ENCODE data around the gene XRCC4.
"Not testable (repeated sequence)": the region's sequence is repeated elsewhere in the genome, so short reads cannot be mapped to it uniquely, and the experiment has no call there.

Gene XRCC4

DNA sequence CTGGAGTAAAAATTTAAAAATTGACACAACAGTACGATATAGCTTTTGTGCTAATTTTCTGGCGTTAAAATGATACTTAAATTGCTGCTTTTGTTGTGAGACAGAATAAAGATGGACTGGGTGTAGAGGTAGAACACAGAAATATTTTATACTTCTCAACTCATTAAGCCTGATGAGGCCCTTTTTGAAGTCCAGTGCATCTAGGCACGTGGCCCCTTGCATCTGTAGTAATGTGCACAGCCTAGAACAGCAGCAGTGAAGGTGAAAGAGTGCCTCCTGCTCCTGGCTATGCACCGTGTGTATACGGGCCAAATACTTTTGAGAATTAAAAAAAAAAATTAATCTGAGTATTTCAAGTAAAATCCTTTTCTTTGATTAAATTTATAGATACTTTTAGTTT is 115.6 kb downstream of the XRCC4 start:
- no peak for DNase-seq

DNA sequence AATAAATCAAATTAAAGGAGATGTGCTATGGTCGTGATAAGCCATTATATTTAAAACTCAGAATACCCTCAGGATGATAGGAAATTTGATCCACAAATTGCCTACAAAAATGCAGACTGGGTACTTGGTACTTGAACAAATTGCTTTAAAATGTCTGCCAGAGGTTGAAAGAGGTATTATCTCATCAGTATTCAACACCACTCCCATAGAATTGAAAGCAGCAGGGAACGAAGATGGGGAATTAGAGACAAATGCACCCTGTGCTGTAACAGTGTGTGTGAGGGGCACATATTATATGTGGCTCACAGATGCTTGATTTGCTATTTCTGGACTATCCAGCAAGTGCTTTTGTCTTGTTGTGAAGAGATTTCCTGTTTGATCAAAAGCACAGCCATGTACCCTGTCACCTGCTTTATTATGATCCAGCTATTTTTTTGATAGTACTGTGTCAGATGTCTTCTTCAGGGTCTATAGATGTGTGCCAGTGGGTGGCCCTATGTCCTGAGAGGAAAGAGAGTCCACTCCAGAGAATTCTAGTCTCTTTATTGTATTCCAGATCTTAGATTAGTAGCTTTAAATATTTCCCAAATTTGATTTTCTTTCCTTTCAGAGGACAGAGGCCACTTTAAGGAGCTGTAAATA is 120.1 kb downstream of the XRCC4 start:
- no peak for DNase-seq

DNA sequence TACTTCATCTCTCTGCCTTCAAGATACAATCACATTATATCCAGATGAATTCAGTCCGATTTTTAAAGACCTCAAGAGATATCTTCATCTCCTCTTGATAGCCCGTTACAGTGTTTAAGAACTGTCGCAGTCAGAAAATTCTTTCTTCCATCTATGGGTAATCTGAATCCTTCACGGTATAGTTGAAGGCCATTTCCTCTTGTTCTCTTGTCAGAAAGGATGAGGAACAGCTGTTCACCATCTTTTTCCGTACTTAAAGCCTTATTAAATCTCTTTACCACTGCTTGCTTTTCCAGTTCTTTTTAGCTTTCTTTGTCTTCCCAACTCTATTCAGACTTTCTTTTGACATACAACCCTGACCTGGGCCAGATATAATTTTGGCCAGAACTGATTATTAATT is 121.8 kb downstream of the XRCC4 start:
- DNase-seq, result no peak

DNA sequence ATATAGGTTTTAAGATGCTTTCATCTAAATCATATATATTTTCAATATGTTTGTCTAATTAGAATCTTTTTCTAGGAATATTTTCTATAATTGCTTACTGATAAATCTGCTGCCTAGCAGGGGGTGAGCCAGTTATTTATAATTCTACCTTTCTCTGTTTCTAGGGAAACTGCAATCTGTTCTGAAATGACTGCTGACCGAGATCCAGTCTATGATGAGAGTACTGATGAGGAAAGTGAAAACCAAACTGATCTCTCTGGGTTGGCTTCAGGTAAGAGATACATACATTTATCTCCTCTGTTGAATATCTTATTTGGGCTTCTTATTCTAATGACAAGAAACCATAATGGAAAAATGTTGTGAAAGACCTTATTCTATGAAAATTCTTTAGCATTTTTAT is 127.3 kb downstream of the XRCC4 start:
- no peak for DNase-seq

DNA sequence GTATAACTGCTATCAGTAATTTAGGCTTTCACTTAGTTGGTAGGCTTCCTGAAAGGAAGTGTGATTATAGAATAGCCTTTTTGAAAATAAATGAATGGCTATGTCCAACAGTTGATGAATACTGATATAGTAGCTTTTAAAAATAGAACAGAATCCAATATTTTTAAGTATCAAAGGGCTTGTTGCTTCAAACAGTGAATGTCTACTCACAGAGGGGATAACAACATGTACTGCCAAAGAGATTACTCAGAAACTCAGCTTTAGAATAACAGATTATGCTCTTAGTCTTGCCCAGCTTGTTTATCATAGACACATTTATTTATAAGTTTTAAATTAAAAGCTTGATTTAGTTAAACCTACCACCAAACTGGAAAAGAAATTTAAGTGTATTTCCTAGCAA is 132.6 kb downstream of the XRCC4 start:
- DNase-seq, result no peak

DNA sequence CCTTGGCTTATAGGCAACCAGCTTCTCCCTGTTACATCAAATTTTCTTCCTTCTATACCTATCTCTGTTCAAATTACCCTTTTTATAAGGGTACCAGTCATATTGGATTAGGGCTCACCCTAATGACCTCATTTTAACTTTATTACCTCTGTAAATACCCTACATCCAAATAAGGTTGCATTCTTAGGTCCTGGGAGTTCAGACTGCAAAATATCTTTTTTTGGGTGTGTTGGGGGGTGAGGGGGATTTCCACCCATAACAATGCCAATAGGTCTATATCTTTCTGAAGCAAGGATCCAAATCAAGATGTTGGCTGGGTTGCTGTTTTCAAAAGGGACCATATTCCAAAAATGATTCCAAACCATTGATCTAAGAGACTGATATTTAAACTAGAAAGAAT is 141.7 kb downstream of the XRCC4 start:
- DNase-seq, result no peak

DNA sequence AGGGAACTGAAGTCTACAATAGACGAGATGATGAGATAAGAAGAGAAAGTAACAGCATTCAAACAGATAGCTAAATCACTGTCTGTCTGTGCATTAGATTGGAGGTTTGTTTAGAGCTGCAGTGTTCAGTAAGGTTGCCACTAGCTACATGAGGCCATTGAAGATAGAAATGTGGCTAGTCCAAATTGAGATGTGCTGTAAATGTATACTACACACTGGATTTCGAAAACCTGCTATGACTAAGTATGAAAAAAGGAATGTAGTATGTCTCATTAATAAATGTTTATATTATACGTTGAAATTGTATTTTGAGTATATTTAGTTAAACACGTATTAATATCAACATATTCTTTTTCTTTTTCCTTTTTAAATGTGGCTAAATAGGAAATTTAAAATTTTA is 142.1 kb downstream of the XRCC4 start:
- no peak for DNase-seq

DNA sequence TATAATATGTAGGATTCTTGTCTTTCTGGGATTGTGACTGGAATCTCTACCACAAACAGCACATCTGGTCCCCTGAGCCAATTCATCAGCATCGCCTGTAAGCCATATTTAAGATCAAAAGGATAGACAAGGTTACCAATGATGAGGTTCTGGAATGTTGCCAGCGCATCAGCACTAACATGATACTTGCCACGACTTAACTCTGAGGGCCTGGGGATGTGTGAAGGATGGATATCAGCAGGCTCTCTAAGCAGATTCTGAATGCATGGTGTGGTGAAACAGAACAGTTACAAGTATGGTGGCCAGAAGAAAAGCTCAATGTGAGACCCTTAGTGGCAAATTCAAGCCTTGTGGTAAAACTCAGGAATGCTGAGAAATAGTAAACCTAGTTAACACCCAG is 143.0 kb downstream of the XRCC4 start:
- DNase-seq, result no peak

DNA sequence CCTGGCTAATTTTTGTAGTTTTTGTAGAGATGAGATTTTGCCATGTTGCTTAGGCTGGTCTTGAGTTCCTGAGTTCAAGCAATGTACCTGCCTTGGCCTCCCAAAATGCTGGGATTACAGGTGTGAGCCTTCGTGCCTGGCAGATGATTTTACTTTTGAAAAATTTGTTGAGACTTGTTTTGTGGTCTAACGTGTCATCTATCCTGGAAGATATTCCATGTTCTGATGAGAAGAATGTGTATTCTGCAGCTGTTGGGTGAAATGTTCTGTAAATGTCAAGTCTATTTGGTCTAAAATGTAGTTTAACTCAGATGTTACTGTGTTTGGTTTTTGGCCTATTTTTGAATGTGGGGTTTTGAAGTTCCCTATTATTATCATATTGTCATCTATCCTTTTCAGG is 145.6 kb downstream of the XRCC4 start:
- no peak for DNase-seq

DNA sequence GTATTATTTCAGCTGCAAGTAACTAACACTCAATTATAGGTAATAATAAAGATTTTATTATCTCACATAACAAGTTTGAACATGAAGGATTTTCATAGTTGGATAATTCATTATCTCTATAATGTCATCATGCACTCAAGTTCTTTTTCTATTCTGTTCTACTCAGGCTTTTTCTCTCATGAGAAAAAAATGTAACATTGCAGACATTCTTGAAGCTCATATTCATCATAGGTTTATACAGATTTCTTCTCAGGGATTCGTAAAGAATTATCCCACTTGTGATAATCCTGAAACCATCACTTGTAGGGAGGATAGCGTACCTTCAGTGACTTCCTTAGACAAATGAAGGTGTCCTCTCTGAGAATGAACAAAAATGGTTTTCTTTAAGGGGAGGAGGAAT is 150.3 kb downstream of the XRCC4 start:
- no peak for DNase-seq

DNA sequence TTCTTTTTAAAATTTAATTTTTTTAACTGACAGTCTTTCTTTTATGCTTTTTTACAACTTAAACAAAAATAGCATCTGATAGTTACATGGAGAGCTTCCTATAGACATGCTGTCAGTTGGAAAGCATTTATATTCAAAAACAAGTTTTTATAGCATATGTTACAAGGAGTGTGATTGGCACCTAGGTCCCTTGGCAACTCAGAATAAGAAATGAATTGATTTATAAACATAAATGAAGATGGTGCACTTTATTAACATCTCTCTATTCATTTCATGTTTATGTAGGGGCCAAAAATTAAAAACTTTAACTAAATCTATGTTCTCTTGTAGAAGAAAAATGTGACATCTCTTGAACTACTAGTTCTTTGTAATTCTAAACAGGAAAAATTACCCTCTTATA is 153.2 kb downstream of the XRCC4 start:
- DNase-seq, result no peak

DNA sequence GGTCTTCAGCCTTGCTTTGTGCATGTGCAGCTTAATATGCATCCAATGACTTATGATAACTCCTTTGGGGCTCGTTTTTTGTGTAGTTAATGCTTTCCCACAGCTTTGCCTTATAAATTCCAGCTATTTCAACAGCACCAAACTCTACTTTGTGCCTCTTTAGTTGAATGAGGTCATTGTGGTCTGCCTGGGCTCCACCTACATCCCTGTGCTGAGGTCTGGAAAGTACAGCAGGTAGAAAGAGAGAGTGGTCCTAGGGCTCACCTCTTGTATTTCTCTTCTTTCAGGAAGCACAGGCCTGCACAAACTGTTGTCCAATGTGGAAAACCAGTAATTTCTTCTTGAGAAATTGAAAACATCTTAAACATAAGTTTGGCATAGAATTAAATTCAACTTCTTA is 167.2 kb downstream of the XRCC4 start:
- DNase-seq, result no peak

DNA sequence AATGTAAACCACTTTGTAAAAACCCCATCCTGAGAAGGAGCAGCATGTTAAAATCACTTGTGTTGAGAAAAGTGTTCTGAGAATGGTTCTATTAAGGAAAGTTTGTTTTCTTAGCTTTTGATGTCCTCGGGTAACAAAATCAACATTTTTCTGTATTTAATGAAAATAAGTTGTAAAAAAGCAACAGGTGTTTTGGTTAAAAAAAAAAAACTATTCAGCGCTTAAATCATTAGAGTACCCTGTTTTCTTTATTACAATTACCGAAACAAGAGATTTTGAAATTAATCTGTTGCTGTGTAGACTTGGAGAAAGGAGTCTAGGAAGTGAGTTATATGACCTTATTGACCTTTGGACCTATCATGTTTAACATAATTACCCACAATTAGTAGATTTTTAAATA is 167.7 kb downstream of the XRCC4 start:
- no peak for DNase-seq

DNA sequence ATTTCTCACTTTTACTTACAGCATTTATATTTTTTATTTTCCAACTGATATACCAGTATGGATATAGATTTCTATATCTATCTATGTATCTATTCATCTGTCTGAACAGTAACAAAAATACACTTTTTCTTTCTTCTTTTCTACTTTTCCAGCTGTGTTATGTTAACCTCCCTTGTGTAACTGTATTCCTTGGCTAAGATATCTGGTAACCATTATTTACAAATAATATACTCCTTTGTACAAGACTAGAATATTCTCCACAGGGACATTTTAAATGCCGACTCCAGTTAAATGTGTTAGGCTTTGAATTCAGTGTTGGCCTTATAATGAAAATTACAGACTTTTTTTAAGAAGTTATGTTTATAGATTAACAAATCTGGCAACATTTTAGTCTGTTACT is 168.7 kb downstream of the XRCC4 start:
- no peak for DNase-seq

DNA sequence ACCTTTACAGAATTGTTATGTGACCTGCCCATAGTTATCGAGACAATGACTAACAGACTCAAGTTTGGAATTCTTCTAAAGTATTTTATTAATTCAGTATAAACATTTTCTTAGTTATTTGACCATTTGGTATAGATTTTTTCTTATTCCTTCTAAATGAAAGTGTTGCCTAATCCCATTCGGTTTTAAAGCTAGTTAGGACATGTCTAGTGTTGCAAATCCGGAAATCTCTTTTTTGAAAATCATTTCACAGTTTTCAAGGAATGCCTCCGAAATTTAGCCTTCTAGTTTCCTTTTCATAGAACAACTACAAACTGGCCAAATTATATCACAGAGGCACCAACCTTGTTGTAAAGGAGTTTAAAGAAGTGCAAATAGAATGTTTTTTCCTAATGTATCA is 171.8 kb downstream of the XRCC4 start:
- DNase-seq, result no peak

DNA sequence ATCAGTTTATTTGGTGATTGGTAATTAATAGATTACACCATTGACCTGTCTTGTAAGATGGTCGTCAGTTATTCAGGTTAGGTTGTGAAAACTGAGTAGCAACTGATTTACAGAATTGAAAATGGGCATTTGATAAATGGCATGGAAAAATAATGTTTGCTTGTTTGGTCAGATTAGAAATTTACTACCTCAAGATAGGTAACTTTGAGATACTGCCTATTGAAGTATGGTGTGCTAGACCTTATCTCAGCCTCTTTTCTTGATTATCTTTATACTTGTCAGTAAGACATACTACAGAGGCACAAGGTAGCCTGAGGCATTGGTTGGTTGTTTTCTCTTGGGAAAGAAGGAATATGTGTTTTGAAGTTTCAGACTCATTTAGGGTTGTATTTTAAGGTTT is 174.5 kb downstream of the XRCC4 start:
- no peak for DNase-seq

DNA sequence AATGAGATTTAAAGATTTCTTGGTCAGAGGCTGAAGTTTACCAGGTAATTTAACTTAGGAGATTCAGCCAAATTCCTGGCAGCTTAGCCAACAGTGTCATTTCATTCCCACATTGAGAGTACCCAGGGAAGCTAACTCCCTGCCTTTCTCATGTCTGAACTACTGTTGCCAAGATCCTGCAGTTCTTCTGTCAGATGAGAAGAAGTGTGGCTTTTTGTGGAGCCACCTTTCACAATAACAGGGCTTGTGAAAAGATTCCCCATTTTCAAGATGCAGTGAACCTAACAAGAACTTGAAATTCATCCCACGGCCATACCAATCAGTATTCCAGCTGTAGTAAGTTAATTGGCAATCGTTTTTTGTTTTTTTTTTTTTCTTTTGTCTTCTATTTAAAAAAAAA is 176.4 kb downstream of the XRCC4 start:
- DNase-seq, result no peak

DNA sequence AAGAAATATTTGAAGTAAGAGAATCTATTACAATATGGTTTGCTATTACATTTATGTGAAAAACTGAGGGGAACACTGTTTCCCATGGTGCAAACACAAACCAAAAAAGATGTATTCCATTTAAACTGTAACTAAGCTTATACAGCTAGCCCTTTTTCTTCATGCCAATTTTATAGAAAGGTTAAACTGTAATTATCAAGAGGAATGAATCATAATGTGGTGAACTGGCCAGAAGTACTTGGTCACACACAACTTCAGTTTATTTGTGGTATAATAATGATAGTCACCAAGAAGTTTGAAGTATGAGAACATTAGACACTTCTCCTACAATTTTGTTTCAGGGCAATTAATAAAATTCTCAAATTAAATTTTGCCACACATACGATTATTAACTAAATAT is 177.9 kb downstream of the XRCC4 start:
- DNase-seq, result no peak

DNA sequence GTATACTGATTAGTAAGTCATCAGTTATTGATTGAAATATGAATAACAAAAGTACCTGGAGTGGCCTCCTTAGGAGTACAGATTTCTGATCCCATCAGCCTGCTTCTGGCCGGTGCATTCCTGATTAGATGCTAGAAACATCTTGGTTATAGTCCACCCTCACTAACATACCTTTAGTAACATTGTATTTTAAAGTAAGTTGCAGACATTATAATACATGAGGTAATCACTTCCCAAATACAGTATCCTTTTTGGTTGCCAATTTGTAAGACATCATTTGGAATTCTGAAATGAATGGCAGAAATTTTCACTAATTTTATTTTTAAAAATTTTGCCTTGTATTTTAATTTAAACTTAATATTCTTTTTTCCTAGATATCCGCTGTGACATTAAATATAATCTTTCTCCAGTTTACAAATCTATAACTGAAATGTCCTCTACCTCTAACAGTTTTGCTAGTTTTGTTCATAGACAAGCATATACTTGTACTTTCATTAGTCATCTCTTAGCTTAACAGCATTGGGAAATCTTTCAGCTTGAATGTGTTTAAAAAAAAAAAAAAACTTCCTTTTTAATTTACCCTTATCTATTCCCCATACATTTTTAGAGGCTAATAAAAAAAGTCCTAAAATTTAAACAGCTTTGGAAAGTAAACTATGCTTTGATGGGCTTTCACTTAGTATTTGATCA is 178.9 kb downstream of the XRCC4 start:
- DNase-seq, result no peak

DNA sequence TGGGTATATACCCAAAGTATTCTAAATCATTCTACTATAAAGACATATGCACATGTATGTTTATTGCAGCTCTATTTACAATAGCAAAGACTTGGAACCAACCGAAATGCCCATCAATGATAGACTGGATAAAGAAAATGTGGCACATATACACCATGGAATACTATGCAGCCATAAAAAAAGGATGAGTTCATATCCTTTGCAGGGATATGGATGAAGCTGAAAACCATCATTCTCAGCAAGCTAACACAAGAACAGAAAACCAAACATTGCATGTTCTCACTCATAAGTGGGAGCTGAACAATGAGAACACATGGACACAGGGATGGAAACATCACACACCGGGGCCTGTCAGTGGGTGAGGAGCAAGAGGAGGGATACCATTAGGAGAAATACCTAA is 180.3 kb downstream of the XRCC4 start:
- DNase-seq, result not testable (repeated sequence)

DNA sequence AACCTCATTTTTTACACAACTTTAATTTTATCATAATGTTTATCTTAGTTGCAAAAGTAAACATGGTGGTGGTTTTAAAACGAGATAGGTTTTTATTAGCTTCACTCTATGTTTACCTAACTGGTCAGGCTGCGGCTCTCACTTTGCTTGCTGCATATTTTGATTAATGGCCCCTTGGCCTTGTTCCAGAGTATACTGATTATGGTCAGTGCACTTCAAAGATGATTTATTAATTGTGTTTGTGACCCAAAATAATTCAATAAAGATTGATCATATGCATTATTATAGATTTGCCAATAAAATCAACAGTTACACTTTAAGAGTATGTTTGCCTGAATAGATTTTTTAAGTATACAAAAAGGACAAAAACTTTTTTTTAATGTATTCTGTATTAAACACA is 188.0 kb downstream of the XRCC4 start:
- DNase-seq, result no peak

DNA sequence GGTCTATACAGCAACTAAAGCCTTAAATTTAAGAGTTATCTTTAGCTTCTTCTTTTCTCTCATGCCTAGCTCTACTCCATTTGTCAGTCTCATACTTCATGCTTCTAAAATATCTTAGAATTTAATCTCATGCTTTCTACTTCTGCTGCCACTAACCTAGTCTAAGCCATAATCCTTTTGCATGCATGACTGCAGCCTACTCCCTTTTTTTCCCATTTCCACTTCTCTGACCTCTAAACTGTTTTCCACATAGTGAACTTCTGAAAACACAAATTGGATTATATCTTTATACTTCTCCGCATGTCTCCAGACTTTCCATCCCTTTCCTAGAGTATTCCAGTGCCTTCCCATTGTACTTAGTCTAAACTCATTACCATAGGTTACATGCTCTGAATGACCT is 193.0 kb downstream of the XRCC4 start:
- DNase-seq, result no peak

DNA sequence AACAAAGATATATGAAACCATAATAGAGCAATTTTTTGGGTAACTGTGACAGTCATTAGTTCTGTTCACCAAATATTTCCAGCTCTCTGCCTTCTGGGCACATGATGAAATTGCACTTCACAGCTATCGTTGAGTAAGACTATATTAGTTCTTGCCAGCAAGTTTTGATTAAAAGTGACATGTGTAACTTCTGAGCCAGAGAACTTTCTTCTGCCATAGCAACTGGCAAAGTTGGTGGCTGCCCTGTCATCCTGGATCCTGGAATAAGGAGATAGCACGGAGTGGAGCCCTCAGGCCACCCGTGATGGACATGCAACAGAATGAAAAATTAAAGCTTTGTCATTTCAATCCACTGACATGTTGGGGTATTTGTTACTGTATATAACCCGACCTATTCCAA is 199.8 kb downstream of the XRCC4 start:
- no peak for DNase-seq

DNA sequence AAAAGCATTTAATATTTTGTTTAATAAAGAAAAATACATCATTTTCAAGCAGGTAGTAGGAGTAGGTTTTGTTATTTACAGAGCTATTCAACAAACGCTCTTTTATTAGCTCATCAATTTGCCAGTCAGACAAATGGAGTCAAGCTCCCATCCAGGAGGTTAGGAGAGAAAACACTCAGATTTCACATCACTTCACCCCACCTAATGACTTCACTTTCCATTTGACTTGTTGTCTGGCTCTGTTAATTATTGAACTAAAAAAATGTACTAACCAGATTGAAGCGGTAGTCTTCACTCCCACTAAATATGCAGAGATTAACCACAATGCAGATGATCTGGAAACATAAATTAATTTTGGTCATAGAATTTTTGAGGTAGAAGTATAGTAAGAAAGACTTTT is 200.6 kb downstream of the XRCC4 start:
- DNase-seq, result no peak

DNA sequence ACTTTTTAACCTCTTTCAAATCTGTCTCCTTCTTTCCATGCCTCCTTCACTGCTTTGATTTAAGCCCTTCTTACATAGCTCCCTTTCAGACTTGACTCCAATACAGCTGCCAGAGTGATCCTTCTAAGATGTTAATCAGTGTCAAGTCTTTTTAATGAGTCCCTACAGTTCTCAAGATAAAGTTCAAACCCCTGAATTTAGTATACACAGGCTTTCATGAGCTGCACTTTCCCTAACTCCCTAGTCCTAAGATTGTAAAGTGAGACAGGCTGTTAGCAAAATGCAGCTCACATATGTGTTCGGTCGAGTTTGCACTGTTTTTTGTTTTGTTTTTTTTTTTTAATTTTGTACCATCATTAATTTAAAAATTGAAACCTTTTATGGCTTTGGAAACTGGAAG is 203.8 kb downstream of the XRCC4 start:
- DNase-seq, result no peak
